Left lung (tissue), 10 donors: ENCODE measurements around the gene CREB3L2. TPM values are rescaled to one million over a fixed set of nuclear protein-coding genes. Genes with fewer than 3 reads are reported as not detected.

Experiments used
- ATAC-seq: fragments of 200-7000 bp; cut with Tn5 transposase; one replicate; pipeline ENCODE4 v1.9.1; 2020; ENCODE audit warnings: moderate library complexity
- DNase-seq, 4 donors: peaks; one replicate each; pipeline ENCODE4 v3.0.0-alpha.2; 2013 to 2020
- H3K27ac ChIP-seq, 2 donors: fragments of 200-600 bp; sonication (generic) in 1 of 2; one replicate each; pipeline versions ENCODE4 v1.5.0 to v1.8.0; 2020 to 2021
- H3K27me3 ChIP-seq, 2 donors: fragments of 200-600 bp; sonication (generic) in 1 of 2; one replicate each; pipeline versions ENCODE4 v1.5.0 to v1.8.0; 2020 to 2021
- H3K36me3 ChIP-seq, 2 donors: fragments of 200-600 bp; sonication (generic) in 1 of 2; one replicate each; pipeline versions ENCODE4 v1.5.0 to v1.8.0; 2020 to 2021
- H3K4me1 ChIP-seq, 2 donors: fragments of 200-600 bp; one replicate each; pipeline ENCODE4 v1.8.0; 2021
- H3K4me3 ChIP-seq, 2 donors: fragments of 200-600 bp; sonication (generic) in 1 of 2; one replicate each; pipeline versions ENCODE4 v1.5.0 to v1.8.0; 2020 to 2021; ENCODE audit warnings: mild to moderate bottlenecking in 1 of 2
- H3K9me3 ChIP-seq, 2 donors: fragments of 200-600 bp; sonication (generic) in 1 of 2; one replicate each; pipeline versions ENCODE4 v1.5.0 to v1.8.0; 2020 to 2021
- intact Hi-C, 2 donors: fragments of 100-400 bp; cut with DNase I; formaldehyde crosslinking; loops; one replicate each; pipeline versions ENCODE4 v1.11.2 to v1.14.2; 2022
- polyA plus RNA-seq, 6 donors: library from polyadenylated mRNA; unstranded; fragments of 120-200 nt; gene quantifications; one replicate each; pipeline ENCODE4 v1.2.1, GENCODE V29; 2013; ENCODE audit not compliant: insufficient read length in 6 of 6
- total RNA-seq, 2 donors: library from RNA; stranded (reverse); fragmentation: NEBNext Ultra II Directional; extraction: Animal tissue kit (Norgen Biotek cat#: 25700); gene quantifications; one replicate each; pipeline ENCODE4 v1.2.1, GENCODE V29; 2021
- TF ChIP-seq, protein P1 (sequence below), 2 donors: fragments of 200-600 bp; sonication (generic) in 1 of 2; IDR thresholded peaks; one replicate each; pipeline versions ENCODE4 v1.5.0 to v1.8.0; 2021; ENCODE audit warnings: antibody characterized with exemption in 2 of 2
- donor health status: DM: no; HTN: yes; CAD: no.
- donor health status: DM: no; HTN: no; CAD: no.

Gene CREB3L2
- total and polyA plus RNA-seq, 8 donors = 49.9 to 62.7 (median 58.9) TPM

- no peaks in the 10 kb centered on the region for H3K27me3 ChIP-seq
- H3K4me3 ChIP-seq = no peak overlapping the region
- intact Hi-C loops = loop anchor here in 1 of 2 donors (5.0 kb wide), 1 partner anchor 238 kb away; no protein-coding TSS in a partner anchor
- H3K27ac ChIP-seq = no peak overlapping the region
- H3K9me3 ChIP-seq = no peaks in the 10 kb centered on the region
- peaks cover 0 to 14% of the 10 kb centered on the region in 2 donors for H3K4me1 ChIP-seq
- TF ChIP-seq, protein P1, sequence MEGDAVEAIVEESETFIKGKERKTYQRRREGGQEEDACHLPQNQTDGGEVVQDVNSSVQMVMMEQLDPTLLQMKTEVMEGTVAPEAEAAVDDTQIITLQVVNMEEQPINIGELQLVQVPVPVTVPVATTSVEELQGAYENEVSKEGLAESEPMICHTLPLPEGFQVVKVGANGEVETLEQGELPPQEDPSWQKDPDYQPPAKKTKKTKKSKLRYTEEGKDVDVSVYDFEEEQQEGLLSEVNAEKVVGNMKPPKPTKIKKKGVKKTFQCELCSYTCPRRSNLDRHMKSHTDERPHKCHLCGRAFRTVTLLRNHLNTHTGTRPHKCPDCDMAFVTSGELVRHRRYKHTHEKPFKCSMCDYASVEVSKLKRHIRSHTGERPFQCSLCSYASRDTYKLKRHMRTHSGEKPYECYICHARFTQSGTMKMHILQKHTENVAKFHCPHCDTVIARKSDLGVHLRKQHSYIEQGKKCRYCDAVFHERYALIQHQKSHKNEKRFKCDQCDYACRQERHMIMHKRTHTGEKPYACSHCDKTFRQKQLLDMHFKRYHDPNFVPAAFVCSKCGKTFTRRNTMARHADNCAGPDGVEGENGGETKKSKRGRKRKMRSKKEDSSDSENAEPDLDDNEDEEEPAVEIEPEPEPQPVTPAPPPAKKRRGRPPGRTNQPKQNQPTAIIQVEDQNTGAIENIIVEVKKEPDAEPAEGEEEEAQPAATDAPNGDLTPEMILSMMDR (IDR thresholded peaks at IDR 0.05) = no peak
- H3K36me3 ChIP-seq = peaks cover 0 to 69% of the 10 kb centered on the region in 2 donors
- ATAC-seq = no peak
- DNase-seq = no peak
These were observed 106.3 kb downstream of the CREB3L2 start for GRCh38 chr7:137895301-137896221.

GRCh38 chr7:137893143-137893742, 108.6 kb downstream of the CREB3L2 start:
- H3K4me3 ChIP-seq = no peak overlapping the region
- H3K36me3 ChIP-seq = peaks cover 0 to 60% of the 10 kb centered on the region in 2 donors
- no peaks in the 10 kb centered on the region for H3K27me3 ChIP-seq
- no peak for ATAC-seq
- intact Hi-C loops = no loop called here
- DNase-seq = no peak
- H3K4me1 ChIP-seq = peaks cover 0 to 5% of the 10 kb centered on the region in 2 donors
- no peaks in the 10 kb centered on the region for H3K9me3 ChIP-seq
- no peak overlapping the region for H3K27ac ChIP-seq
- TF ChIP-seq, protein P1 (IDR thresholded peaks at IDR 0.05) = no peak

- ATAC-seq (no peak), DNase-seq (no peak)
- TF ChIP-seq, protein P1 (IDR thresholded peaks at IDR 0.05) = no peak
- Histone ChIP-seq H3K4me1 (peaks cover 0 to 7% of the 10 kb centered on the region in 2 donors), H3K9me3 (no peaks in the 10 kb centered on the region), H3K27ac (no peak overlapping the region), H3K36me3 (peaks cover 0 to 57% of the 10 kb centered on the region in 2 donors), H3K27me3 (no peaks in the 10 kb centered on the region), H3K4me3 (no peak overlapping the region)
- intact Hi-C loops = no loop called here
These were observed 110.8 kb downstream of the CREB3L2 start for GRCh38 chr7:137891016-137891655.

- H3K36me3 ChIP-seq = peaks cover 0 to 56% of the 10 kb centered on the region in 2 donors
- ATAC-seq = no peak
- TF ChIP-seq, protein P1 (IDR thresholded peaks at IDR 0.05) = no peak
- H3K27me3 ChIP-seq = no peaks in the 10 kb centered on the region
- H3K4me1 ChIP-seq = peaks cover 0 to 7% of the 10 kb centered on the region in 2 donors
- no peak overlapping the region for H3K4me3 ChIP-seq
- H3K9me3 ChIP-seq = no peaks in the 10 kb centered on the region
- DNase-seq = peak in 1 of 4 donors; percentile 12
- no peak overlapping the region for H3K27ac ChIP-seq
- intact Hi-C loops = no loop called here
These were observed 111.4 kb downstream of the CREB3L2 start for GRCh38 chr7:137890449-137890921.
